HPDE6-E6E7 (cell line): Measurements from ENCODE around the gene NDUFA12.

Source experiments
- DNase-seq: peaks from one replicate; pipeline ENCODE4 v3.0.0; 2011; ENCODE audit warnings: missing footprints; ENCODE audit errors: extremely low spot score

The NDUFA12 gene

GRCh38 chr12:94940771-94941170, 62.7 kb downstream of the NDUFA12 start:
- DNase-seq: no peak

GRCh38 chr12:94938583-94938982, 64.9 kb downstream of the NDUFA12 start:
- DNase-seq: no peak

GRCh38 chr12:94930772-94931171, 72.7 kb downstream of the NDUFA12 start:
- DNase-seq: no peak

GRCh38 chr12:94930216-94930654, 73.3 kb downstream of the NDUFA12 start:
- no peak for DNase-seq

- no peak for DNase-seq
Observed at GRCh38 chr12:94929780-94930179, 73.7 kb downstream of the NDUFA12 start.

- DNase-seq: no peak
Observed at GRCh38 chr12:94925729-94926128, 77.8 kb downstream of the NDUFA12 start.

GRCh38 chr12:94925206-94925605, 78.3 kb downstream of the NDUFA12 start:
- no peak for DNase-seq

- no peak for DNase-seq
Observed at GRCh38 chr12:94922561-94922960, 80.9 kb downstream of the NDUFA12 start.
